OCI-LY7 (cell line): ENCODE results near the gene EML6.
"Not testable (repeated sequence)": the region's sequence is repeated elsewhere in the genome, so short reads cannot be mapped to it uniquely, and the experiment has no call there.

Experiments used
- EZH2phosphoT487 ChIP-seq: fragments of 200-600 bp; sonication (generic); IDR thresholded peaks from 2 replicates; pipeline ENCODE4 v1.6.1; 2018; ENCODE audit warnings: low read depth, borderline replicate concordance, mild to moderate bottlenecking, mixed run types, antibody characterized with exemption, low read length, moderate library complexity, mixed read lengths
- TF ChIP-seq, protein P1 (sequence below): fragments of 200-600 bp; sonication (generic); conservative IDR thresholded peaks from 2 replicates; pipeline ENCODE4 v1.5.1; 2014; ENCODE audit warnings: mild to moderate bottlenecking, antibody characterized with exemption, low read length, moderate library complexity, mixed read lengths

DNA sequence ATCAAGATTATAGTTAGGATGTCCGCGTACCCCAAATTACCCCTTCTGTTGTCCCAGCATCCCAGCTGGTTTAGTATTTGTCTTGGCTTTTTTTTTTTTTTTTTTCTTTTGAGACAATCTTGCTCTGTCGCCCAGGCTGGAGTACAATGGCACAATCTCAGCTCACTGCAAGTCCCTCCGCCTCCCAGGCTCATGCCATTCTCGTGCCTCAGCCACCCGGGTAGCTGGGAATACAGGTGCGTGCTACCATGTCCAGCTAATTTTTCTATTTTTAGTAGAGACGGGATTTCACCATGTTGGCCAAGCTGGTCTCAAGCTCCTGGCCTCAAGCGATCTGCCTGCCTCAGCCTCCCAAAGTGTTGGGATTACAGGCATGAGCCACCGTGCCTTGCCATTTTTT, 118.0 kb downstream of the EML6 start:
- TF ChIP-seq, protein P1, sequence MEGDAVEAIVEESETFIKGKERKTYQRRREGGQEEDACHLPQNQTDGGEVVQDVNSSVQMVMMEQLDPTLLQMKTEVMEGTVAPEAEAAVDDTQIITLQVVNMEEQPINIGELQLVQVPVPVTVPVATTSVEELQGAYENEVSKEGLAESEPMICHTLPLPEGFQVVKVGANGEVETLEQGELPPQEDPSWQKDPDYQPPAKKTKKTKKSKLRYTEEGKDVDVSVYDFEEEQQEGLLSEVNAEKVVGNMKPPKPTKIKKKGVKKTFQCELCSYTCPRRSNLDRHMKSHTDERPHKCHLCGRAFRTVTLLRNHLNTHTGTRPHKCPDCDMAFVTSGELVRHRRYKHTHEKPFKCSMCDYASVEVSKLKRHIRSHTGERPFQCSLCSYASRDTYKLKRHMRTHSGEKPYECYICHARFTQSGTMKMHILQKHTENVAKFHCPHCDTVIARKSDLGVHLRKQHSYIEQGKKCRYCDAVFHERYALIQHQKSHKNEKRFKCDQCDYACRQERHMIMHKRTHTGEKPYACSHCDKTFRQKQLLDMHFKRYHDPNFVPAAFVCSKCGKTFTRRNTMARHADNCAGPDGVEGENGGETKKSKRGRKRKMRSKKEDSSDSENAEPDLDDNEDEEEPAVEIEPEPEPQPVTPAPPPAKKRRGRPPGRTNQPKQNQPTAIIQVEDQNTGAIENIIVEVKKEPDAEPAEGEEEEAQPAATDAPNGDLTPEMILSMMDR, result not testable (repeated sequence)
- not testable (repeated sequence) for TF ChIP-seq EZH2phosphoT487
